Measurements from ENCODE around the gene MICAL1. TPM values are rescaled to one million over a fixed set of nuclear protein-coding genes. Genes with fewer than 3 reads are reported as not detected.

MICAL1 gene
- total and polyA plus RNA-seq, 10 of the 15 experiments (the other 5 are each of a cell fraction or from before 2014, with no cell fraction given) = 0.32 to 71.6 (median 45.3) TPM

- in situ Hi-C loops (cut with MboI) (no loop called here), intact Hi-C loops (cut with micrococcal nuclease; ENCODE audit: unreplicated experiment) (loop anchor here (10.0 kb wide), 1 partner anchor 707 kb away; the partner anchor contains the start of gene CDC40)
- Histone ChIP-seq H3K79me2 (ENCODE audit: control insufficient read depth, insufficient read depth, low read length) (peaks cover 74% of the 10 kb centered on the region), H4K20me1 (ENCODE audit: control insufficient read depth, insufficient read depth) (no peaks in the 10 kb centered on the region), H3K4me3 (peak overlapping the region; percentile 56), H3K4me2 (ENCODE audit: control insufficient read depth, insufficient read depth) (peak overlapping the region; percentile 84), H3K27ac (ENCODE audit: control insufficient read depth, insufficient read depth) (peak overlapping the region; percentile 64), H2AFZ (ENCODE audit: control insufficient read depth, low read depth, low read length) (no peak overlapping the region), H3K4me1 (ENCODE audit: control insufficient read depth, insufficient read depth, low read length) (peaks cover 10% of the 10 kb centered on the region), H3K9me3 (replicated peaks; ENCODE audit: control insufficient read depth, insufficient read depth, low read length) (no peaks in the 10 kb centered on the region), H3K27me3 (replicated peaks in 1 of 2; ENCODE audit: control insufficient read depth in 2 of 2, insufficient read depth in 2 of 2, low read length in 1 of 2) (no peaks in the 10 kb centered on the region), H3K36me3 (ENCODE audit: control insufficient read depth in 2 of 2, insufficient read depth in 2 of 2, low read length in 1 of 2) (peaks cover 0 to 29% of the 10 kb centered on the region in 2 experiments), H3K9ac (ENCODE audit: control insufficient read depth, insufficient read depth, low read length) (peak overlapping the region; percentile 14; the same call in 1 of the 2 replicates)
- ChIA-PET RAD21 (ENCODE audit: unreplicated experiment) (interaction anchor here (1.4 to 5.5 kb wide), 4 partner anchors 13 to 36 kb away, joined by 4 to 97 read pairs (median 15); partner anchors contain the start of gene MICAL1), SMC1A (ENCODE audit: uncharacterized antibody, unreplicated experiment) (interaction anchor here (1.6 to 9.4 kb wide), 5 partner anchors 9 to 36 kb away, joined by 4 to 148 read pairs (median 22); partner anchors contain the start of genes MICAL1, PPIL6 and SMPD2), POLR2A (interaction anchor here (0.6 to 9.3 kb wide), 3 partner anchors 18 to 37 kb away, joined by 3 to 132 read pairs (median 3); partner anchors contain the start of gene MICAL1), CTCF (interaction anchor here (1.4 to 2.0 kb wide), 2 partner anchors 14 to 21 kb away, joined by 4 to 5 read pairs; no protein-coding TSS in a partner anchor)
- no peak for DNase-seq (ENCODE audit: low read depth, low spot score)
- FAIRE-seq = no peak
- BruUV-seq (replicated peaks) = no TSS peak
- 48% methylated on average over 2 of the region's 2 CpGs for WGBS (ENCODE audit: insufficient coverage, insufficient replicate concordance, low lambda C conversion rate, missing lambda C conversion rate)
- TF ChIP-seq MEF2A (IDR thresholded peaks at IDR 0.05; ENCODE audit: insufficient read depth, low read depth, low read length) (no peak), IKZF2 (IDR thresholded peaks at IDR 0.05) (peak in 1 of 2 experiments; percentile 16; a peak in 1 of 4 replicates), ZNF687 (IDR thresholded peaks at IDR 0.05) (peak; percentile 47; the same call in 1 of the 2 replicates), WRNIP1 (IDR thresholded peaks at IDR 0.05; ENCODE audit: borderline replicate concordance, low read depth, low read length) (0 out of 2 replicates have a peak, but pooled peaks have one; percentile 61), IKZF1 (conservative IDR thresholded peaks at IDR 0.05) (peak; percentile 45; the same call in 1 of the 2 replicates)
- ATAC-seq = peak; percentile 77
Measured at GRCh38 chr6:109477725-109478124, 22.2 kb upstream of the MICAL1 start.

Measured in GM12878 (cell line).